COLO668 (cell line): ENCODE data around the gene PHACTR1.
"Not testable (repeated sequence)": the region's sequence is repeated elsewhere in the genome, so short reads cannot be mapped to it uniquely, and the experiment has no call there.

Source experiments
- DNase-seq: peaks from one replicate; lab custom pipeline; 2025; ENCODE audit not compliant: unreplicated experiment; lab: John Stamatoyannopoulos, UW

The PHACTR1 gene

GRCh38 chr6:13099771-13100170 lies 383.2 kb downstream of the PHACTR1 start:
- no peak for DNase-seq

- no peak for DNase-seq
These were observed 384.8 kb downstream of the PHACTR1 start for GRCh38 chr6:13101409-13101808.

DNA sequence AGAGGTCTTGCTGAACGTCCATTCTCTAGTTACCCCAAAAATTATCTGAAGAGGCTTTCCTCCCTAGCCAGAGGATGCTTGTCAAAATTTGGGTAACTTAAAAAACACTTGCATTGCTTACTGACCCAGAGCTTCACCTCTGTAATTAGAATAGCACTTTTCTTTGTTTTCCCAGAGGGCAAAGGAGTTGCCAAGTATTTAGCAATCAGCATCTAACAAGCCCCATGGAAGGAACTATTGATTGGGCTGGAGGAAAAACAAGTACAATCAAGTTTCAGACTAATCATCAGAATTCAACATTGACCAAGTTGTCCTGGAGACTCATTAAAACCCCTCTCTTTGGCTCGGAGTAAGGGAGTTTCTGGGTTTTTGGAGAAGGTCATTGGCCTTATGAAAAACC lies 385.4 kb downstream of the PHACTR1 start:
- no peak for DNase-seq

GRCh38 chr6:13103169-13103568 lies 386.6 kb downstream of the PHACTR1 start:
- DNase-seq = no peak

DNA sequence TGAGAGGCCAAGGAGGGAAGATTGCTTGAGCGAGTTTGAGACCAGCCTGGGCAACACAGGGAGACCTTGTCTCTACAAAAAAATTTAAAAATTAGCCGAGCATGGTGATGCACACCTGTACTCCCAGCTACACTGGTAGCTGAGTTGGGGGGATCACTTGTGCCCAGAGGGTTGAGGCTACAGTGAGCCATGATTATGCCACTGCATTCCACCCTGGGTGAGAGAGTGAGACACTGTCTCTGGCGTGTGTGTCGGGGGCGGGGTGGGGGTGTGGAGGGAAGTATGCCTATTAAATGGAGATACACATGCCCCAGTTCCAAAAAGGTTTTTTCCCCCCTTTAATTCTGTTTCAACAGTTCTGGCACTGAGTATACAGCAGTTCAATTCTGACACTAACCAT lies 388.6 kb downstream of the PHACTR1 start:
- no peak for DNase-seq

DNA sequence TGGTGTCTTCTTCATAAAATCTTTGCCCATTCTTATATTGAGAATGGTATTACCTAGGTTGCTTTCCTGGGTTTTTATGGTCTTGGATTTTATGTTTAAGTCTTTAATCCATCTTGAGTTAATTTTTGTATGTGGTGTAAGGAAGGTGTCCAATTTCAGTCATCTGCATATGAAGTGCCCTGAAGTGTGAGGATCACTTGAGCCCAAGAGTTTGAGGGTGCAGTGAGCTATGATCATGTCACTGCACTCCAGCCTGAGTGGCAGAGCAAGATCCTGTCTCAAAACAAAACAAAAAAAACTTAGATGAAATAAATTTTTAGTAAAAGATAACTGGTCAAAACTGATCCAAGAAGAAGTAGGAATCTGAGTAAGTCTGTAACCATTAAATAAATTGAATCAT lies 396.4 kb downstream of the PHACTR1 start:
- no peak for DNase-seq

GRCh38 chr6:13113376-13113775 lies 396.8 kb downstream of the PHACTR1 start:
- no peak for DNase-seq

- no peak for DNase-seq
These were observed 397.5 kb downstream of the PHACTR1 start for GRCh38 chr6:13113981-13114593.

DNA sequence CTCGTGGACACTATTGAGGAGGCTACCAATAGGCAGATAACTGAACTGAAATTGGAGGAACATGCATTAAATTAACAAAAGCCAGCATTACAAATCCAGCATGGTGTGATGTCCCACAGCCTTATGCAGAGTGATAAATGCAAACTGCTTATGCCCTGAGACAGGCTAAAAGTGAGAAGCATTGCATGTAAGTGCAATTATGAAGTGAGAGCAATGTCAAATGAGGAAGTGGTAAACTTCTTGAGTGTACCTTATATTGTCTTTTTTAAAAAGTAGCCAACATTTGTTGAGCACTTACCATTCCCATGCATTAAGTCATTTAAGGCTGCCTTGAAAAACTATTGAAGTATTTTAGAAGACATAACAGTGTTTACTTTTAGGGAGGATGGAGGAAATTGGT lies 399.6 kb downstream of the PHACTR1 start:
- DNase-seq = no peak

DNA sequence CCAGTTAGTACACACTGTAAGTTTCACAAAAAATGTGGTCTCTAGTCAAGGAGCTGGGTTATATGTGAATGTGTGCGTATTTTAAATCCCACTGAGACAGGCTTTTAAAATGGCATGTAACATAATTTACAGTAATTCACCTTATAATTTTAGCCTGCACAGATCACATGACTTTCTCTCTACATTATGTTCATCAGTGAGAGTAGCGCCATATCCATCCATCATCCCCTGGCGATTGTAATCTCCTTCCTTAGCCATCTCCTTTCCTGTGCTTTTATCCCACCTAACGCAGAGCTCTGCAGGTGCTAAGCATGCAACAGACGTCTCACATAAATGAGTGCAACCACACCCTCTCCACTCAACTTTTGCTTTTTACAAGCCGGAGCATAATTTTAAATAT lies 401.0 kb downstream of the PHACTR1 start:
- no peak for DNase-seq

- DNase-seq = no peak
These were observed 403.0 kb downstream of the PHACTR1 start for GRCh38 chr6:13119549-13119948.

DNA sequence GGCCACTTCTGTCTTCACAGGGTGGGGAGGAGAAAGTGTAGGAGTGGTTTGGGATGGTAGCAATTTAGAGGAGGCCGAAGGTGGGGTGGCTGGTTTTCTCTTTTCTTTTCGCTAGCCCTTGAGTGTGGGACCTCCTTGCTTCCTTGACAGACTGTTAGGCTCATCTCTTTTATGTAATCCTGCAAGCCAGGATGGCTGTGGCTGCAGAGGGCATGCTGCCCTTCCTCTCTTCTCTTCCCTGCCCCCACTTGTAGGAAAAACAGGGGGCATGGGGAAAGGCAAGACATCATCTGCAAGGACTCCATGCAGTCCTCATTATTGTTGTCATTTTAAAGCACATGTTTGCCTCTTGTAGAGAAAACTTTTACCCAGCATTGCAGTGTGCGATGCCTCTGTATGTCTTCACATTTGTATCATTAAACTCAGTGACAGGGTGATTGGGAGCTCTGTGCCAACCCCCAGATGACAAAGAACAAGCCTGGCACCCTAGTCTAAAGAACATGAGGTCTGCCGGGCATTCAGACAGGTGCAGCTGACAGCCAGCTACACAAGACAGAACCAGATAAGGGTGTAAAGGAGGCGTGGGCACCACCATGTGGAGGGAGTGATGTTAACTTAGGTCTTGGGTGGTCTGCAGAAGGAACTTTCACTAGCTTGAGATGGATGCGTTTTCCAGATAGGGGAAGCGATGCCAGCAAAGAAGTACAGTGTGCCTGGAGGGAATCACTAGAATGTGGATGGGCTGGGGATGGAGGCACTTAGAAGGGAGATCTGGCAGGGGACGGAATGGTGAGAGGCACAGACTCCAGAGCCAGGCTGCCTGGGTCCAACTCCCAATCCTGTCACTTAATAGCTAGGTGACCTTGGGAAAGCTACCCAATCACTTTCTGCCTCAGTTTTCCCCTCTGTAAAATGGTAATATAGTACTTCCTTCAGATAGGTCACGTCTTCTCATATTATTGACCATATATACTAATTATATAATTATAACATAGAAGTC lies 404.2 kb downstream of the PHACTR1 start:
- no peak for DNase-seq

DNA sequence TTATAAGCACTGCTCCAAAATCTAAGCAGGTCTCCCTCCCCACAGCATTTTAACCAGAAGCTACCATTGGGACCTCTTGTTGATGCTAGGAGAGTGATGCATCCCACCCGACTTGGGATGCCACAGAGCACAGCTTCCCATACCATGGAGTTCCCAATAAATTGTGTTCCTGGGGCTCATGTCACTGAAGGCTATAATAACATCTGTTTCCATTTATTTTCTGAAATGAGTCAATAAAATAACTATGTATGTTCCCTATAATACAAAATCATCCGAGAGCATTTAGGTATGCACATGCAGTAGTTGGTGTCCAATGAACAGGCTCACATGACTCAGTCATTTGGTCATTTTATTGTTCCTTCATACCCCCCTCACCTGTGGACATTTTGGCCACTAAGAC lies 407.6 kb downstream of the PHACTR1 start:
- no peak for DNase-seq

DNA sequence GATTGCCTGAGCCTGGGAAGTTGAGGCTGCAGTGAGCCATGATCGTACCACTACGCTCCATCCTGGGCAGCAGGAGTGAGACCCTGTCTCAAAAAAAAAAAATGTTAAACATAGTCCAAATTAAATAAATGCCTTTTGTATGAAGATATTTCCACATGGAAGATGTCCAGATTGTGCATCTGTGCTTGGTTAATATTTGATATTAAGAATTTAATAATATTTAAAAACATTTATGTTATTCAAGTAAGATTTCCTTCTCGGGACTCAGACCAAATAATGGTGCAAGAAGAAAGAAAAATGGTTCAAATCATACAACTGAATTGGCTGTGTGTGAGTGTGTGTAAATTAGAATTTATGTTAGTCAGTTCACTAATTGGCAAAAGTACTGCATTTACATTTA lies 409.3 kb downstream of the PHACTR1 start:
- no peak for DNase-seq

DNA sequence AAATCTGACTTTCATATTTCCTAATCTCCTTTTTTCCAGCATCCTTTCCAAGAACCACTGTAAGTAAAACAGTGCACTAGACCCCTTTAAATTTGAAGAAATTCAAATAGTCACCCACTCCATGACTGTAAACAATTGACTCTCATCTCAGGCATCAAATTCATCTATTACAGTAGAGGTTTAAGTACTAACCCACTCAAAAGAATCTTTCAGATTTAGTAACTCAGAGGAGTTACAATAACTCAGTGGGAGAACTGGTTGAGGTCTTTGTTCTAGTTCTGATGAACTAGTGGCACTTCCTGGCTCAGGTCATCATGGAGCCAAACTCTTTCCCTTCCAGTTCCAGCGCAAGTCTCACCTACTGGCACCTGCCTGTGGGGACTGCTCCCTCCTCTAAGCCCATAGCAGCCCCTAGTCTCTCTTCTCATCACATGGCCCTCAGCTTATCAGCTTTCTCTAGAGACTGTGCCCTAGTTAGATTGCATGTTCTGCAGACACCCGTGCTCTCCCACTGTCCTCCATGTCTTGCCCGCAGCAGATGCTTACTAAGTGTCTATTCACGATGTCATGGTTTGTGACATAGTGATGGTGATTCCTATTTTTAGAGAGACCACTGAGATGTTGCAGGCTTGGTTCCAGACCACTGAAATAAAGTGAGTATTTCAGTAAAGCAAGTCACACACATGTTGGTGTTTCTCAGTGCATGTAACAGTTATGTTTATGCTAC lies 415.5 kb downstream of the PHACTR1 start:
- DNase-seq = no peak

DNA sequence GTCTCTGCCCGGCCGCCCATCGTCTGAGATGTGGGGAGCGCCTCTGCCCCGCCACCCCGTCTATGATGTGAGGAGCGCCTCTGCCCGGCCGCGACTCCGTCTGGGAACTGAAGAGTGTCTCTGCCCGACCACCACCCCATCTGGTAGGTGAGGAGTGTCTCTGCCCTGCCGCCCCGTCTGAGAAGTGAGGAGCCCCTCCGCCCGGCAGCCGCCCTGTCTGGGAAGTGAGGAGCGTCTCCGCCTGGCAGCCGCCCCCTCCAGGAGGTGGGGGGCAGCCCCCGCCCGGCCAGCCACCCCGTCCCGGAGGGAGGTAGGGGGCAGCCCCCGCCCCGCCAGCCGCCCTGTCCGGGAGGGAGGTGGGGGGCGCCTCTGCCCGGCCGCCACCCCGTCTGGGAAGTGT lies 417.3 kb downstream of the PHACTR1 start:
- DNase-seq = not testable (repeated sequence)

DNA sequence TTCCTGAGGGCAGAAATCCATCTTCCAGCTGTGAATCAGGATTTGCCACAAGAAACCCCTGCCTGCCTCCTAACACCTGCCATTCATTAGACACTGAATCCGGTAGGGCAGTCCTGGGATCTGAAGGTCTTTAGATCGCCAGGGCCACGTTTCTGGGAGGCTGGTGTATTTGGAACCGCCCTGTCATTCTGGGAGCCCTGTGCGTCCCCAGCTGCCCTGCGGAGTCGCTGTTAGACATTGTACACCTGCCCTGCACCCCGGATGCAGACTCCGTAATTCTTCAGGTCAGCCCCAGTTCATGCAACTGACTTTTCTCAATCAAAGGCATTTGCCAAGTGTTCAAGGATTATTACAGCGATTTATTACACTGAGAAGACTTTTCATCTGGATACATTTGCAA lies 418.6 kb downstream of the PHACTR1 start:
- DNase-seq = no peak

- no peak for DNase-seq
These were observed 422.6 kb downstream of the PHACTR1 start for GRCh38 chr6:13139119-13139518.

DNA sequence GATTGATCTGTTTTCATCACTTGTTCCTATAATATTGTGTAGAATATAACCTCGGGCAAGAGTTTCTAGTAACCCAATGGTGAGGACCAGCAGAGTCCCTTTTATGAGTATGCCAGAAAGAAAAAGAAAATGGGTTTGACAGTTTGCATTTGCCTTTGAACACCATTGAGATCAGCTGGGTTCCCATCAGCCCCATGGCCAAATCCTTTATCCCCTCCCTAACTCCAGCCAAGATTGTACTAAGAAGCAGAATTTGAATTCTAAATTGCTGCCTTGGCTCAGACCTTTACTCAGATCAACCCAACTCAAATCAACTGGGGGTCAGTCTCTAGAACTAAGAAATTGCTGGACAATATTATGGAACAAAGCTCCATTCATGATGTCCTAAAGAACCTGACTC lies 424.4 kb downstream of the PHACTR1 start:
- no peak for DNase-seq

DNA sequence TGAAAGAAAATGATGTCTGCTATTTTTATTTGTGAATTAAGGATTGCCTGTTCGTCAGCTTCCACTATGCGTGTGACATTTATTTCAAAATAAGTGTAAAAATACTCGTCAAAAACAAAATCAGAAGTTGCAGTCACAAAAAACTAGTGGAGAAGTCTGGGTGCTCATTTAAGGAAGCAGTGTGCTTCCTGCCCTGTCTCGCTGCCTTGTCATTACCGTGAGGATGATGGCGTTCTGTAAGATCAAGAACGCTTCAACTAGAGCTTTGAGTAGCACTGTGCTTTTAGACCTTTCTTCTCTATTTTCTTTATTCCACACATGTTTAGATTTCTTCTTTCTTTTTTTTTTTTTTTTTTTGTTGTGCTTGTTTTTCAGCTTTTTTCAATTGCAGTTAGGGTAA lies 424.8 kb downstream of the PHACTR1 start:
- no peak for DNase-seq

- no peak for DNase-seq
These were observed 426.0 kb downstream of the PHACTR1 start for GRCh38 chr6:13142611-13143010.

DNA sequence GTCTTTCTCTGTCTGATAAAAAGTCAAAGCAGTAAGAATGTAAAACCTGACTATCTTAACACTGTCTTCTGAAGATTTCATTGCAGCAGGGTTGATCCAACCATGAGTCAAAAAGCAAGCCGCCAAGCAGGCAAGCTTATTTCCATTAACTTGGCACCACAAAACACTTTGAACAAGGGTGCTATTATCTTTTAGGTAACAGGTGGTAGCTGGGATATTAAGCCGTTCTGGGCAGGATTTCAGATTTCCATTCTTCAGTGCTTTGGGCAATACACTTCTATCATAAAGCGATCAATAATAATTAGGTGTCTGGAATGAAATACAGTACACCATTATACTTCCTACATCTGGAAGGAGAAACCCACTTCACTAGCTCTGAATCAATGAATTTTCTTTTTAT lies 429.9 kb downstream of the PHACTR1 start:
- DNase-seq = no peak
